Nephron progenitor cell (in vitro differentiated cells): Measurements from ENCODE around the gene PDE4B.

Source experiments
- DNase-seq: peaks from one replicate; pipeline ENCODE4 v3.0.0; 2021
- H3K27ac Mint-ChIP-seq: 2 replicates; pipeline ENCODE4 v1.8.0; 2021; ENCODE audit warnings: mild to moderate bottlenecking, moderate library complexity, mixed read lengths
- H3K27me3 Mint-ChIP-seq: 2 replicates; pipeline ENCODE4 v1.8.0; 2021; ENCODE audit warnings: mild to moderate bottlenecking, low read depth, mixed read lengths; ENCODE audit not compliant: poor library complexity
- H3K36me3 Mint-ChIP-seq: 2 replicates; pipeline ENCODE4 v1.8.0; 2021; ENCODE audit warnings: low read depth, mixed read lengths
- H3K4me1 Mint-ChIP-seq: 2 replicates; pipeline ENCODE4 v1.8.0; 2021; ENCODE audit warnings: mixed read lengths
- H3K4me3 Mint-ChIP-seq: 2 replicates; pipeline ENCODE4 v1.8.0; 2021; ENCODE audit warnings: mild to moderate bottlenecking, moderate library complexity, mixed read lengths
- H3K9me3 Mint-ChIP-seq: 2 replicates; pipeline ENCODE4 v1.8.0; 2021; ENCODE audit warnings: mild to moderate bottlenecking, moderate library complexity, mixed read lengths
- TF ChIP-seq, protein P1 (sequence below): fragments of 200-600 bp; sonication (generic); IDR thresholded peaks from 2 replicates; pipeline ENCODE4 v1.5.0; 2021; ENCODE audit warnings: antibody characterized with exemption

PDE4B gene

DNA sequence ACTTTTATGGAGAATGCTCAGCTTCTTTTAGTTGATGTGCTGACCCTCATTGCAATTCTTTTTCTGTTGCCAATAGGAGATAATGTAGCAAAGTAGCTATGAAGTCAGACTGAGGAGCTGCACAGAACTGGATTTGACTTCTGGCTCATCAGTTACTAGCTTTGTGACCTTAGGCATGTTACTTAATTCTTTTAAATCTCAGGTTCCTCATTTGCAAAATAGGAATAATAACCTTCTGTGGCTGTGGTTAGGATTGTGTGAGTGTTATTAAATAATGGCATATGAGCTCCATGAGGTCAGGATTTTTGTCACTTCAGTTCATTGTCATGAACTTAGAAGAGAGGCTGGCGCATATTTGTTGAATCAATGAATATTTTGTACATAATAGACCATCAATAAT lies 503.7 kb downstream of the PDE4B start:
- Mint-ChIP-seq H3K27ac (no peak overlapping the region), H3K27me3 (peaks cover 3% of the 10 kb centered on the region), H3K9me3 (no peaks in the 10 kb centered on the region), H3K4me3 (no peak overlapping the region), H3K36me3 (no peaks in the 10 kb centered on the region), H3K4me1 (peaks cover 5% of the 10 kb centered on the region)
- no peak for DNase-seq
- TF ChIP-seq, protein P1, sequence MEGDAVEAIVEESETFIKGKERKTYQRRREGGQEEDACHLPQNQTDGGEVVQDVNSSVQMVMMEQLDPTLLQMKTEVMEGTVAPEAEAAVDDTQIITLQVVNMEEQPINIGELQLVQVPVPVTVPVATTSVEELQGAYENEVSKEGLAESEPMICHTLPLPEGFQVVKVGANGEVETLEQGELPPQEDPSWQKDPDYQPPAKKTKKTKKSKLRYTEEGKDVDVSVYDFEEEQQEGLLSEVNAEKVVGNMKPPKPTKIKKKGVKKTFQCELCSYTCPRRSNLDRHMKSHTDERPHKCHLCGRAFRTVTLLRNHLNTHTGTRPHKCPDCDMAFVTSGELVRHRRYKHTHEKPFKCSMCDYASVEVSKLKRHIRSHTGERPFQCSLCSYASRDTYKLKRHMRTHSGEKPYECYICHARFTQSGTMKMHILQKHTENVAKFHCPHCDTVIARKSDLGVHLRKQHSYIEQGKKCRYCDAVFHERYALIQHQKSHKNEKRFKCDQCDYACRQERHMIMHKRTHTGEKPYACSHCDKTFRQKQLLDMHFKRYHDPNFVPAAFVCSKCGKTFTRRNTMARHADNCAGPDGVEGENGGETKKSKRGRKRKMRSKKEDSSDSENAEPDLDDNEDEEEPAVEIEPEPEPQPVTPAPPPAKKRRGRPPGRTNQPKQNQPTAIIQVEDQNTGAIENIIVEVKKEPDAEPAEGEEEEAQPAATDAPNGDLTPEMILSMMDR = no peak

DNA sequence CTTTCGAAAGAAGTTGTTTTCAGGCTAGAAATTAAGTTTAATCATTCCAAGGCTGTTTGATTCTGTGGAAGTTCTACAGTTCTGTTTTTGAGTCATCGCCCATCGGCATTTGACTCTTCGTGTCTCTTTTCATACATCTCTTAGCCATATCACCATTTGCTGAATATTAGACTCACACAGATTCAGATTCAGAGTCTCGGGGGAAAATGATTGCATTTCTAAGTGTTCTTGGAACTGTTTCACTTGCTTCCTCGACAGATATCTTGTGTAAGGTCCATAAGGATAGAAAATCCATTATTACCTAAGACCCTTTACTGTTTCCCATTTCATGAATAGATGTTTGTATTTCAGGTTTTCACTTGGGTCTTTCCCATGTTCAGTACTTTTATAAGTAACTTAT lies 504.3 kb downstream of the PDE4B start:
- H3K9me3 Mint-ChIP-seq = no peaks in the 10 kb centered on the region
- TF ChIP-seq, protein P1 = no peak
- no peak overlapping the region for H3K27ac Mint-ChIP-seq
- peaks cover 3% of the 10 kb centered on the region for H3K27me3 Mint-ChIP-seq
- H3K36me3 Mint-ChIP-seq = no peaks in the 10 kb centered on the region
- no peak overlapping the region for H3K4me3 Mint-ChIP-seq
- DNase-seq = no peak
- peaks cover 5% of the 10 kb centered on the region for H3K4me1 Mint-ChIP-seq

- no peak for DNase-seq
- Mint-ChIP-seq H3K9me3 (no peaks in the 10 kb centered on the region), H3K27me3 (peaks cover 3% of the 10 kb centered on the region), H3K4me1 (peaks cover 5% of the 10 kb centered on the region), H3K4me3 (no peak overlapping the region), H3K27ac (no peak overlapping the region), H3K36me3 (no peaks in the 10 kb centered on the region)
- TF ChIP-seq, protein P1 = no peak
These were observed 505.8 kb downstream of the PDE4B start for GRCh38 chr1:66298464-66298863.

DNA sequence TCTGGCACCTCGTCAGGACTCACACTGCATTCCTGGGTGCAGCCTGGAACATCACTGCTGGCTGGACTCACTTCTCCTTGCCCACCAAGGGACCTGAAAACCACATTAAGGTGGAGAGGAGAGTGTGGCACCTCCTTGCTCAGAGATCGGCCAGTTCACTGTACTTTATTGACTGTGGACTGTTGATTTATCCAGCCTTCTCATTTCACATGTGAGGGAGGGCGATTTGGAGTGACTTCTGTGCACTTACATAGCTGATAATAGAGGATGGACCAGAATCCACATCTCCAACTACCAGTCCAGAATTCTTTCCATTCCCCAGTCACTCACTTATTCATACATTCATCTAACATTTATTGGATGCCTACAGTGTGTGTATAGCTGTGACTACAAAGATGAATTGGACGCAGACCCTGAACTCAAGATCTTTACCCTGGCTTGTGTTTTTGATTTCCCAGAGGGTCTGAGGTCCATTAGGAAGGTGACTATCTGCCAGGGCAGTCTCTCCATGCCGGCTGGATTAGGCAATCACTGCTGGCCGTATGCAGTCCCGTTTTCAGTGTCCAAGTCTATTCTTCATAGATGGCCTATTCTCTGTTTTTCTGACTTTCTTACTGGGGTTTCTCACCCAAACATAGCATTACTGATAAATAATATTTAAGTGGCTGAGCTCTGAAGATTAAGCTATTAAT lies 507.7 kb downstream of the PDE4B start:
- Mint-ChIP-seq H3K9me3 (no peaks in the 10 kb centered on the region), H3K4me1 (peaks cover 5% of the 10 kb centered on the region), H3K36me3 (no peaks in the 10 kb centered on the region), H3K27ac (no peak overlapping the region), H3K4me3 (no peak overlapping the region), H3K27me3 (peaks cover 3% of the 10 kb centered on the region)
- no peak for DNase-seq
- TF ChIP-seq, protein P1 = no peak

GRCh38 chr1:66300972-66301451 lies 508.3 kb downstream of the PDE4B start:
- no peak overlapping the region for H3K4me3 Mint-ChIP-seq
- no peak overlapping the region for H3K27ac Mint-ChIP-seq
- H3K27me3 Mint-ChIP-seq = peaks cover under 1% of the 10 kb centered on the region
- no peak for DNase-seq
- H3K4me1 Mint-ChIP-seq = peaks cover under 1% of the 10 kb centered on the region
- TF ChIP-seq, protein P1 = no peak
- no peaks in the 10 kb centered on the region for H3K36me3 Mint-ChIP-seq
- no peaks in the 10 kb centered on the region for H3K9me3 Mint-ChIP-seq

- TF ChIP-seq, protein P1 = no peak
- no peak overlapping the region for H3K27ac Mint-ChIP-seq
- H3K27me3 Mint-ChIP-seq = no peaks in the 10 kb centered on the region
- H3K4me1 Mint-ChIP-seq = no peaks in the 10 kb centered on the region
- H3K4me3 Mint-ChIP-seq = no peak overlapping the region
- H3K36me3 Mint-ChIP-seq = no peaks in the 10 kb centered on the region
- no peak for DNase-seq
- H3K9me3 Mint-ChIP-seq = no peaks in the 10 kb centered on the region
These were observed 509.6 kb downstream of the PDE4B start for GRCh38 chr1:66302184-66302742.
